GM21360 (cell line): ENCODE data around the gene BPIFB6.

Source experiments
- ATAC-seq: cut with Tn5 transposase; IDR thresholded peaks from one replicate; pipeline ENCODE4 v1.9.1; 2021; ENCODE audit warnings: mild to moderate bottlenecking, moderate library complexity; ENCODE audit not compliant: unreplicated experiment

BPIFB6 gene, protein sequence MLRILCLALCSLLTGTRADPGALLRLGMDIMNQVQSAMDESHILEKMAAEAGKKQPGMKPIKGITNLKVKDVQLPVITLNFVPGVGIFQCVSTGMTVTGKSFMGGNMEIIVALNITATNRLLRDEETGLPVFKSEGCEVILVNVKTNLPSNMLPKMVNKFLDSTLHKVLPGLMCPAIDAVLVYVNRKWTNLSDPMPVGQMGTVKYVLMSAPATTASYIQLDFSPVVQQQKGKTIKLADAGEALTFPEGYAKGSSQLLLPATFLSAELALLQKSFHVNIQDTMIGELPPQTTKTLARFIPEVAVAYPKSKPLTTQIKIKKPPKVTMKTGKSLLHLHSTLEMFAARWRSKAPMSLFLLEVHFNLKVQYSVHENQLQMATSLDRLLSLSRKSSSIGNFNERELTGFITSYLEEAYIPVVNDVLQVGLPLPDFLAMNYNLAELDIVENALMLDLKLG

DNA sequence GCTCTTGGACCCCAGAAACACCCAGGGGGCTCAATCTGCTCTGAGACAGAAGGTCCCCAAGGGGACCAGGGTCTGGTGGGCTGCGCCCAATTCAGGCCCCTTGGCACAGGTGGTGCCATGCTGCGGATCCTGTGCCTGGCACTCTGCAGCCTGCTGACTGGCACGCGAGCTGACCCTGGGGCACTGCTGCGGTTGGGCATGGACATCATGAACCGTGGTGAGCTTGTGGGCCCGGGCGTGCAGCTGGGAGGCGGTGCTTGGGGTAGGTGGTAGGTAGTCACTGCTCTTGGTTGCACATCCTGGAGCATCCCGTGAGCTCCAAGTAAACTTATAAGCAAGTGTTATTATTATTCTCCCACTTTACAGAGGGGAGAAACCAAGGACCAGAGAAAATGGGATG, at the start of gene BPIFB6:
Gene BPIFB6 (plus strand): TSS at position 118 of the 400 bp plus-strand sequence. CDS start 0 bp downstream, at position 118.
- no peak for ATAC-seq

- no peak for ATAC-seq
Measured at GRCh38 chr20:32982617-32983458, 48.6 kb upstream of the BPIFB6 start.

DNA sequence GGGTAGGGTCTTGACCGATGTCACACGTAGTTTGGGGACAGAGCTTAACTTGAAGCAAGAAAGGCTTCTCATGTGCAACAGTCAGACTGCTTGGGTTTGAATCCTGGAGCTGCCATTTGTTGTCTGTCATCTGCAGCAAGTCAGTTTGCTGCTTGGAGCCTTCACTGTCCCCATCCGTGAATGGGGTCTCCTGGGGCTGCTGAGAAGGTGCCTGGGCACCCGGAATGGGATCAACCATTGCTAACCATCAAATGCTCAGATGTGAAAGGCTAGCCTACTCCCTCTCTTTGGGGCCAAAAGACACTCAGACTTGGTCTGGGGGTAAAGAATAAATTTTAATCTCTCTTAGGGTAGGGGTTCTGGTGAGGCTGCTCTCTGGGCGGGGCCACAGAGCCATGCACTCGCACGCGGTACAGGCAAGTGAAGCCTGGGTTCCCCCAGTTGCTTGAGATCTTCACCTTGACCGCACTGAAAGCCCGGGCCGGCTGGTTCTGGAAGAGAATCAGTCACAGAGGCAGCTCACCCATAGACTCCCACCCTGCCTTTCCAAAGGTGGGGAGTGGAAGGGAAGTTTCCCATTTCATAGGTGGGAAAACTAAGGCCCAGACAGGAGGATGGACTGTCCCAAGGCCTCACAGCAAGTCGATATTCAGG, 47.9 kb upstream of the BPIFB6 start:
- no peak for ATAC-seq

GRCh38 chr20:32984196-32984595, 47.3 kb upstream of the BPIFB6 start:
- no peak for ATAC-seq

GRCh38 chr20:32984631-32985354, 46.7 kb upstream of the BPIFB6 start:
- no peak for ATAC-seq

DNA sequence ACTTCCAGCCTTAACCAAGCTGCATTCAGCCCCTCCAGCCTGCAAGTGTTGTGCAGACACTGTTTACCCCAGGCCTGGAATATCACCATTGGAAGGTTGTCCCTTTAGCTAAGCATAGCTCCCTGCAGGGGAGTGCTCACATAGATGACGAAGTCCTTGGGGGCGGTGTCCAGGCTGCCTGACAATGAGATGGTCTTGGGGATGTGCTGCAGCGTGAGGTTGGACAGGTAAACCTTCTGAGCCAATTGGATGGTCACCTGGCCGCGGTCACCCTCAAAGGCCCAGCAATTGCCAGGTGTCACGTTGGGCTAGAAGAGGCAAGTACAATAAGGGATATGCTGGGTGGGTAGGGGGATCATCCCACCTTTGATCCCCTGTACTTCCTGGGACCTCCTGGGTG, 45.9 kb upstream of the BPIFB6 start:
- ATAC-seq: no peak

DNA sequence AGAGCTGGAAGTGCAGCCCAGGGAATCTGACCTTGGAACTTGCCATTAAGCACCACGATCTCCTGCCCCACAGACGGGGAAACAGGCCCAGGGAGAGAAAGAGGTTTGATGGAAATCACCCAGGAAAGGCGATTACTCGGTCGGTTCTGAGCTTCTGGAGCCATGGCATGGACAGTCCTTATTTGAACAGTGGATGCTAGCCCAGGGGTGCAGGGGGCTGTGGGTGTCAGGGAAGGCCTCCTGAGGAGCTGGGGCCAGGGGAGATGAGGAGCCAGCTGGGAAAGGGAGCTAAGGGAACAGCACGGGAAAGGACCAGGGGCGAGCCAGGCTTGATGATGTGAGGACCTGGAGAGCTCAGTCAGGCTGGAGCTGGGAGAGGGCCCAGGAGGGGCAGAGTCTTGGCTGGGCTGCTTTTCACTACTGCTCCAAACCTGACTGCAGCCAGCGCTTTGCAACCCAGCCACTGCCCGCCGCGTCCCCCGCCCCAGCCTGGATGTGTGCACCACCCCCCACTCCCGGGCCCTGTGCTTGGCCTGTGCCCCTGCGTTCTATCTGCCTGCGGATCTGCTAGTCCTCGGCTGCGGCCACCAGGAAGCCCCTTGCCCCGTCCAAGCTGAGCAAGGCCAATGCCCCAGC, 45.0 kb upstream of the BPIFB6 start:
- ATAC-seq: no peak

GRCh38 chr20:32987044-32987825, 44.2 kb upstream of the BPIFB6 start:
- no peak for ATAC-seq

DNA sequence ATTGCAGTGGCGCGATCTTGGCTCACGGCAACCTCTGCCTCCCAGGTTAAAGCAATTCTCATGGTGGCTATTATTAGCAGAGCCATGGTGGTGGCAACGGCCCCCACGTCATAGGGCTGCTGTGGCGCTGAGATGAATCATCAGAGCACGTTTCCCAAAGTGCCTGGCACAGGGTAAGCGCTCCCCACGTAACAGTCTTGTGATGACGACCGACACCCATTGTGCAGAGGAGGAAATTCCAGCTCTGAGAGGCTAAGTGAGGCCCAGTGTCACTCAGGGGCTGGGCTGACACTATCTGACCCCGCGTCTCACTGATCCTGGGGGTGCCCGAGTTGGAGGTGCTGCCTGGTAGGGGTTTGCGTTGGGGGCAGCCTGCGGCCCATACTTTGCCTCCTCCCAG, 43.4 kb upstream of the BPIFB6 start:
- ATAC-seq: no peak

- no peak for ATAC-seq
Measured at GRCh38 chr20:32989507-32990283, 41.8 kb upstream of the BPIFB6 start.

DNA sequence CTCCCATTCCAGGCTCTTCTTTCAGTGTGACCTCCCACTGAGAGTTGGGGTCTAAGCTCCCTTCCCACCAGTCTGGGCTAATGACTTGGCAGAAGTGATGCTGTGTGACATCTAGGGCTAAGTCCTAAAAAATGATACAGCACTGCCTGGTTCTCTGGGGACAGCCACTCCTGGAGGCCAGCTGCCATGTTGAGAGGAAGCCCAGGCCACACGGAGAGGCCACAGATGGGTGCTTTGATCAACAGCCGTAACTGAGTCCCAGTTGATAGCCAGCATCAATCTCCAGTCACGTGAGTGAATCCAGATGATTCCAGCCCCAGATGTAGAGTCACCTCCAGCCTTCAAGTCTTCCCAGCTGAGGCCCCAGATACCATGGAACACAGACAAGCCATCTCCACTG, 41.0 kb upstream of the BPIFB6 start:
- ATAC-seq: no peak

DNA sequence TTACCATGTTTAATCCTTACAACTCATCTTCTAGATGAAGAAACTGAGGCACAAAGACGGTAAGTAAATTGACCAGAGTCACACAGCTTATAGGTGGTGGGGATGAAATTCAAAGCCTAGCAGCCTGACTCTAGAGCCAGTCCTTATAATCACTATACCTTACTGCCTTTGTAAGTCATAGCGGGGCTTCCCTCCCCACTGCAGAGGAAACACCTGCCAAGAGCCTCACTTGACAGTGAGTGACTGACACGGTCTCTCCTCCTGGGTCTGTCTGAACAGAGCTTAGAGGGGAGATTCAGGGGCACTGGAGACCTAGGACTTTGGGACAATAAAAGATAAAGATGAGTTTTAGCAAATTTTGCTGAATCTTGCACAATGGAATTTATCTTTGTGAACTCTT, 40.1 kb upstream of the BPIFB6 start:
- ATAC-seq: no peak

DNA sequence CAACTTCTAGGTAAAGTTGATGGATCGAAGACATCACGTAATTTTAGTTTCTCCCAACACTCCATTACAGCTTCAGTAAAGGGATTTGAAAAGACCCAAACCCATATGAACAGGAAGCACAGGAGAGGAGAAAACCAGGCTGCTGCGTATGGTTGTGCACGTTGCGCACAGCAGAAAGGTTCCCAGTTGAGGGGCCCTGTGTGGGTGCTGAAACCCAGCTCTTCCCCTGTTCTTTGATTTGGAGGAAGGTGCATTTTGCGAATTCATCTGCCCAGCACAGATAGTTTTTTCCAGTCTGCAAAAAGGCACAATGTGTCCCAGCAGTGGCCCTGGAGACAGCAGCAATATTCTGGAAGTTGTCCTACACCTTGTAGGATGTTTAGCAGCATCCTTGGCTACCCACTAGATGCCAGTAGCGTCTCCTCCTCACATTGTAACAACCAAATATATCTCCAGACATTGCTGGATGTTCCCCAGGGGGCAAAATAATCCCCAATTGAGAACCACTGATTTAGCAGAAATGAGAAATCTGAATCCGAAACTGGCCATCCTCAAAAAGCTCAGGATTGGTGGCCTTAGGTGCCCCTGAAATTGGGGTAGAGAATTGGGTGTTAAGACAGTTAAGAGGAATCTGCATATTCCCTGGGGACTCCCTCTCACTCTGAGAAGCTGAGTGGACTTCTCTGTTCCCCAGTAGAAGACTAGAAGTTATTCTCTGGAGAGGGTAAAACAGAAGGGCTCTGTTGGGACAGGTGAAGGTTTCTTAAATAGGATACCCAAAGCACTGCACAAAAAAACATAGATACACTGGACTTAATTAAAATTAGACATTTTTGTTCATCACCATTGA, 39.4 kb upstream of the BPIFB6 start:
- no peak for ATAC-seq

DNA sequence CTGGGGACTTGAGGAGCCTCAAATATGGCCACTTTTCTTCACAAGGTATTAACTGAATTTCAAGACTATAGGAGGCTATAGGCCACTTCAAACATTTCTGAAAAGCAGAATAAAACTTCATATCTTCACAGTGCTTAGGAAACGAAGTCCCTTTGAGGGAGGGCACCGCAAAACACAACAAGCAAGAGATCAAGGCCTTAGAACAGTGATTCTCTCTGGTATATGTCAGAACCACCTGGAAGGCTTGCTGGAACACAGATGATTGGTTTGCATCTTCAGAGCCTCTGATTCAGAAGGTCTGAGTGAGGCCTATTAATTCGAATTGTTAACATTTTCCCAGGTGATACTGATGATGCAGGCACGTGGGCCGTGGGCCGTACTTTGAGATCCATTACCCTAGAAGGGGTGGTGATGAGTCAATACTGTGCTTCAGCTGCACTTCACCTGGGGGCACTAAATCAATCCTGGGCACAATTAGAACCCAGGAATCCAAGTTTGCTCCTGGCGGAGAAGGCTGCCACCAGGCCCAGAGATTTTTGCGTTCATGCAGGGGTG, 37.9 kb upstream of the BPIFB6 start:
- ATAC-seq: no peak

GRCh38 chr20:32995802-32996201, 35.6 kb upstream of the BPIFB6 start:
- ATAC-seq: no peak

DNA sequence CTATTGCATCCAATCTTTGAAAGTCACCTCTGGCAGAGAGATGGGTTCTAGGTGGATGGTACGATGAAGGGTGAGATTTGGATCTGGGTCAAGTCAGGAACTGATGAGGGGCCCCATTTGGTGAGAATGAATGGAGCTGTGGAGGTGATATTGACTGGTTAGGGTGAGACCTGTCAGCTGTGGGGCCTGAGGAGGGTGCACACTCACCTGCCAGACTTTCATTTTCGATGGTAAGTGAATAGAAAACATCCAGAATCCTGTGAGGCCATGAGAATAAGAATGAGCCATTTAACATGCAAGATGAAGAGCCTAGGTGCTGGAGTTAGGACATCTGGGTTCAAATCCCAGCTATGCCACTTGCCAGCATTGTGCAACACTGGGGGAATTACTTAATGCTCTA, 34.0 kb upstream of the BPIFB6 start:
- no peak for ATAC-seq

- ATAC-seq: no peak
Measured at GRCh38 chr20:32999603-33000250, 31.7 kb upstream of the BPIFB6 start.
